ENCODE measurements around the gene GPN1.
"Not testable (repeated sequence)": the region's sequence is repeated elsewhere in the genome, so short reads cannot be mapped to it uniquely, and the experiment has no call there.

GPN1 gene

GRCh38 chr2:27681841-27682240, 53.0 kb downstream of the GPN1 start:
- Mint-ChIP-seq H3K27ac (peak overlapping the region; percentile 84), H3K36me3 (ENCODE audit: low read depth) (peaks cover 56% of the 10 kb centered on the region)

GRCh38 chr2:27682334-27682771, 53.5 kb downstream of the GPN1 start:
- not testable (repeated sequence) for H3K9me3 Mint-ChIP-seq, H3K27me3 Mint-ChIP-seq
- H3K4me3 Mint-ChIP-seq: peak overlapping the region; percentile 44
- peak overlapping the region; percentile 84 for H3K27ac Mint-ChIP-seq
- peaks cover 37% of the 10 kb centered on the region for H3K4me1 Mint-ChIP-seq (ENCODE audit: low read depth)
- peaks cover 55% of the 10 kb centered on the region for H3K36me3 Mint-ChIP-seq (ENCODE audit: low read depth)

More at GRCh38 chr2:27681841-27682240, 53.0 kb downstream of the GPN1 start:
- no peaks in the 10 kb centered on the region for H3K27me3 Mint-ChIP-seq
- no peaks in the 10 kb centered on the region for H3K9me3 Mint-ChIP-seq
- peaks cover 37% of the 10 kb centered on the region for H3K4me1 Mint-ChIP-seq (ENCODE audit: low read depth)
- H3K4me3 Mint-ChIP-seq: peak overlapping the region; percentile 44

- Mint-ChIP-seq H3K4me1 (ENCODE audit: low read depth) (peaks cover 37% of the 10 kb centered on the region), H3K4me3 (peak overlapping the region; percentile 28)
These were observed 54.7 kb downstream of the GPN1 start for GRCh38 chr2:27683390-27684071.

GRCh38 chr2:27685006-27685405, 56.2 kb downstream of the GPN1 start:
- Mint-ChIP-seq H3K4me1 (ENCODE audit: low read depth) (peaks cover 37% of the 10 kb centered on the region), H3K36me3 (ENCODE audit: low read depth) (peaks cover 43% of the 10 kb centered on the region), H3K27ac (peak overlapping the region; percentile 68)
- H3K4me3 Mint-ChIP-seq, H3K27me3 Mint-ChIP-seq, H3K9me3 Mint-ChIP-seq: not testable (repeated sequence)

More at GRCh38 chr2:27683390-27684071, 54.7 kb downstream of the GPN1 start:
- H3K27ac Mint-ChIP-seq: peak overlapping the region; percentile 71
- peaks cover 50% of the 10 kb centered on the region for H3K36me3 Mint-ChIP-seq (ENCODE audit: low read depth)
- H3K27me3 Mint-ChIP-seq: no peaks in the 10 kb centered on the region
- no peaks in the 10 kb centered on the region for H3K9me3 Mint-ChIP-seq

- Mint-ChIP-seq H3K4me1 (ENCODE audit: low read depth) (peaks cover 37% of the 10 kb centered on the region), H3K9me3 (no peaks in the 10 kb centered on the region), H3K4me3 (no peak overlapping the region), H3K27ac (no peak overlapping the region), H3K36me3 (ENCODE audit: low read depth) (peaks cover 41% of the 10 kb centered on the region), H3K27me3 (no peaks in the 10 kb centered on the region)
These were observed 56.7 kb downstream of the GPN1 start for GRCh38 chr2:27685577-27685976.

- no peak overlapping the region for H3K27ac Mint-ChIP-seq
- peaks cover 51% of the 10 kb centered on the region for H3K36me3 Mint-ChIP-seq (ENCODE audit: low read depth)
- no peaks in the 10 kb centered on the region for H3K9me3 Mint-ChIP-seq
- H3K4me3 Mint-ChIP-seq: no peak overlapping the region
- H3K27me3 Mint-ChIP-seq: no peaks in the 10 kb centered on the region
- peaks cover 27% of the 10 kb centered on the region for H3K4me1 Mint-ChIP-seq (ENCODE audit: low read depth)
These were observed 58.4 kb downstream of the GPN1 start for GRCh38 chr2:27687232-27687631.

- Mint-ChIP-seq H3K27ac (no peak overlapping the region), H3K4me3 (no peak overlapping the region), H3K36me3 (ENCODE audit: low read depth) (peaks cover 55% of the 10 kb centered on the region), H3K27me3 (no peaks in the 10 kb centered on the region), H3K9me3 (no peaks in the 10 kb centered on the region), H3K4me1 (ENCODE audit: low read depth) (peaks cover 11% of the 10 kb centered on the region)
These were observed 60.6 kb downstream of the GPN1 start for GRCh38 chr2:27689424-27689823.

GRCh38 chr2:27690052-27690451, 61.2 kb downstream of the GPN1 start:
- Mint-ChIP-seq H3K27me3 (no peaks in the 10 kb centered on the region), H3K27ac (no peak overlapping the region), H3K4me3 (no peak overlapping the region), H3K9me3 (no peaks in the 10 kb centered on the region), H3K4me1 (ENCODE audit: low read depth) (peaks cover 4% of the 10 kb centered on the region), H3K36me3 (ENCODE audit: low read depth) (peaks cover 51% of the 10 kb centered on the region)

GRCh38 chr2:27697660-27698059, 68.8 kb downstream of the GPN1 start:
- H3K27me3 Mint-ChIP-seq: no peaks in the 10 kb centered on the region
- H3K4me1 Mint-ChIP-seq (ENCODE audit: low read depth): no peaks in the 10 kb centered on the region
- H3K9me3 Mint-ChIP-seq: no peaks in the 10 kb centered on the region
- H3K36me3 Mint-ChIP-seq (ENCODE audit: low read depth): peaks cover 35% of the 10 kb centered on the region
- no peak overlapping the region for H3K4me3 Mint-ChIP-seq
- H3K27ac Mint-ChIP-seq: no peak overlapping the region
